Kidney (tissue), 14 donors: ENCODE results near the gene CEP112. TPM values are rescaled to one million over a fixed set of nuclear protein-coding genes. Genes with fewer than 3 reads are reported as not detected.

ENCODE experiments used
- DNase-seq, 5 donors: peaks; one replicate each; pipeline ENCODE4 v3.0.0-alpha.2; 2013 to 2020
- FAIRE-seq: peaks from 2 replicates; lab custom pipeline; 2012; peaks lifted over from hg19 to GRCh38; lab: Jason Lieb, UNC
- H3K27ac ChIP-seq, 2 donors: one replicate each; pipeline ENCODE4 v1.7.0; 2013; ENCODE audit warnings: low read depth in 2 of 2, low read length in 2 of 2, inconsistent platforms in 1 of 2
- H3K27me3 ChIP-seq: one replicate; pipeline ENCODE4 v1.7.1; 2013; ENCODE audit warnings: low read length, inconsistent platforms; ENCODE audit not compliant: control insufficient read depth, insufficient read depth
- H3K36me3 ChIP-seq, 3 donors: one replicate each; pipeline versions ENCODE4 v1.7.0 to v1.7.1; 2013; ENCODE audit warnings: low read length in 3 of 3, control low read depth in 1 of 3, inconsistent platforms in 1 of 3; ENCODE audit not compliant: insufficient read depth in 3 of 3, control insufficient read depth in 2 of 3
- H3K4me1 ChIP-seq, 3 donors: one replicate each; pipeline versions ENCODE4 v1.7.0 to v1.7.1; 2013; ENCODE audit warnings: low read length in 3 of 3, inconsistent platforms in 1 of 3, low read depth in 1 of 3; ENCODE audit not compliant: control insufficient read depth in 2 of 3, insufficient read depth in 2 of 3
- H3K4me3 ChIP-seq, 3 donors: one replicate each; pipeline versions ENCODE4 v1.7.0 to v1.8.1; 2013; ENCODE audit warnings: low read length in 3 of 3, control low read depth in 1 of 3, inconsistent platforms in 1 of 3
- H3K9ac ChIP-seq, 3 donors: one replicate each; pipeline versions ENCODE4 v1.7.0 to v1.7.1; 2013; ENCODE audit warnings: low read length in 3 of 3, control low read depth in 1 of 3, inconsistent platforms in 1 of 3
- H3K9me3 ChIP-seq, 3 donors: one replicate each; pipeline versions ENCODE4 v1.7.0 to v1.7.1; 2013; ENCODE audit warnings: low read length in 3 of 3, control low read depth in 1 of 3, inconsistent platforms in 1 of 3; ENCODE audit not compliant: control insufficient read depth in 2 of 3, insufficient read depth in 1 of 3
- intact Hi-C: fragments of 100-400 bp; cut with DNase I; formaldehyde crosslinking; loops from one replicate; pipeline ENCODE4 v1.11.1; 2022
- polyA plus RNA-seq: library from polyadenylated mRNA; stranded (reverse); fragments of 350-450 nt; fragmentation: Illumina TruSeq; extraction: RNeasy Lipid Tissue Mini Kit (QIAGEN cat#74804); gene quantifications from one replicate; pipeline ENCODE4 v1.2.3, GENCODE V29; 2014; ENCODE audit warnings: low read depth, low replicate concordance; ENCODE audit not compliant: insufficient read depth
- total RNA-seq: library from RNA; stranded (reverse); fragmentation: NEBNext Ultra II Directional; extraction: Animal tissue kit (Norgen Biotek cat#: 25700); gene quantifications from one replicate; pipeline ENCODE4 v1.2.1, GENCODE V29; 2021
- TF ChIP-seq, protein P1 (sequence below): IDR thresholded peaks from 3 replicates; pipeline ENCODE4 v1.5.1; 2012; ENCODE audit warnings: mild to moderate bottlenecking, moderate library complexity, borderline replicate concordance; ENCODE audit not compliant: insufficient read depth; ENCODE audit errors: extremely low read depth
- donor health status: control.
- donor health status: control.
- donor health status: control.
- donor health status: control.
- donor health status: control.
- donor health status: DM: yes; HTN: yes; CAD: no.
- donor health status: Normal renal cell carcinoma (clear cell type).

The CEP112 gene
- total and polyA plus RNA-seq, 2 donors from 2014 or later, result 17.0 to 27.4 TPM

DNA sequence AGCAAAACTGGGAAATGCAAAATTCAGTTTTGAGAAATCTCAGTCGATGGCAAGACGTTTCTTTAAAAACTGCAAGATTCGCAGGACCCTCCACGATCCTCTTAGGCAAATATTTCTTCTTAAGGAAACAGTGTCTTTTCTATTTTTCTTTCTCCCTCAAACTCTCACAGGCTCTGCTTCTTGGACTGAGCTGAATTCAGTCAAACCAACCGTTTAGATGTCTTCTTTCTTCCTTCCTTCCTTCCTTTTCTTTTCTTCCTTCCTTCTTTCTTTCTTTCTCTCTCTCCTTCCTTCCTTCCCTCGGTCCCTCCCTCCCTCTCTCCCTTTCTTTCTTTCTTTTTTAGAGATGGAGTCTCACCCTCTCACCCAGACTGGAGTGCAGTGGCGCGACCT lies 563.3 kb downstream of the CEP112 start:
- H3K4me1 ChIP-seq, result no peaks in the 10 kb centered on the region
- no peaks in the 10 kb centered on the region for H3K36me3 ChIP-seq
- DNase-seq (no peak), FAIRE-seq (no peak)
- no peaks in the 10 kb centered on the region for H3K9me3 ChIP-seq
- TF ChIP-seq, protein P1, sequence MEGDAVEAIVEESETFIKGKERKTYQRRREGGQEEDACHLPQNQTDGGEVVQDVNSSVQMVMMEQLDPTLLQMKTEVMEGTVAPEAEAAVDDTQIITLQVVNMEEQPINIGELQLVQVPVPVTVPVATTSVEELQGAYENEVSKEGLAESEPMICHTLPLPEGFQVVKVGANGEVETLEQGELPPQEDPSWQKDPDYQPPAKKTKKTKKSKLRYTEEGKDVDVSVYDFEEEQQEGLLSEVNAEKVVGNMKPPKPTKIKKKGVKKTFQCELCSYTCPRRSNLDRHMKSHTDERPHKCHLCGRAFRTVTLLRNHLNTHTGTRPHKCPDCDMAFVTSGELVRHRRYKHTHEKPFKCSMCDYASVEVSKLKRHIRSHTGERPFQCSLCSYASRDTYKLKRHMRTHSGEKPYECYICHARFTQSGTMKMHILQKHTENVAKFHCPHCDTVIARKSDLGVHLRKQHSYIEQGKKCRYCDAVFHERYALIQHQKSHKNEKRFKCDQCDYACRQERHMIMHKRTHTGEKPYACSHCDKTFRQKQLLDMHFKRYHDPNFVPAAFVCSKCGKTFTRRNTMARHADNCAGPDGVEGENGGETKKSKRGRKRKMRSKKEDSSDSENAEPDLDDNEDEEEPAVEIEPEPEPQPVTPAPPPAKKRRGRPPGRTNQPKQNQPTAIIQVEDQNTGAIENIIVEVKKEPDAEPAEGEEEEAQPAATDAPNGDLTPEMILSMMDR, result no peak
- peak overlapping the region in 1 of 3 donors; percentile 26 for H3K4me3 ChIP-seq
- no peak overlapping the region for H3K9ac ChIP-seq
- intact Hi-C loops, result no loop called here
- no peaks in the 10 kb centered on the region for H3K27me3 ChIP-seq
- H3K27ac ChIP-seq, result no peak overlapping the region

DNA sequence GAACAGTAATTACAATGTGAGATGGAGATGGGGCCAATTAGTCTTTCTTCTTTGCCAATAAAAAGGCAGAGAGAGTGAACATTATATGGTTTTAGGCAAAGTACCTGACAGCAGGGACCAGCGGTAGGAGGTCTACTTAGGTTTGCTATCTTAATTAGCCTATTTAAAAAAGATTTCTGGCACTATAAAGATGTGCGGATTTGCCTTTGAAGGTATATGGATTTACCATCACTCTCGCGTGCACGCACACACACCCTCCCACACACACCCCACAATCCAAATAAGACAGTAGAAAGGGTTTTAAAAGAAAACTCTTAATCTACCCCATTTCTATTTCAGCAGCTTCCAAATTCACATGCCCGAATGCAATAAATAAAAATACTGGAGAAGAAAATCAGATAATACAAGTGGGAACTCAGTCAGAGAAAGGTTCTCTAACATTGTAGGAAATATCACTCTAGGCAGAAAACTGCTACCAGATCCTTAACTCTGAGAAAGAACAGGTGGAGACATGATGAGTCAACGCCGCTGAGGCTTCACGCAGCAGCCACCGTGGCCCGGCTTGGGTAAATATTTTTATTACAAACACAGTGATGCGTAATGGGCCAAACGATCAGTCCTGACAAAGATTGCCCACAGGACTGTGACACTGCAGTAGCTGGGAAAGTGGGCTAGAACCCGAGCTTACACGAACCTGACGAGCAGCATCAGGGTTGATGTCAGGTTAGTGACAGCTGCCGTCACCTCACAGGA lies 563.9 kb downstream of the CEP112 start:
- Histone ChIP-seq H3K27ac (no peak overlapping the region), H3K4me3 (peak overlapping the region in 1 of 3 donors; percentile 26), H3K36me3 (no peaks in the 10 kb centered on the region), H3K27me3 (no peaks in the 10 kb centered on the region), H3K9me3 (no peaks in the 10 kb centered on the region), H3K9ac (no peak overlapping the region), H3K4me1 (no peaks in the 10 kb centered on the region)
- intact Hi-C loops, result no loop called here
- DNase-seq (peak in 4 of 5 donors; percentile 61 to 84 (median 78)), FAIRE-seq (no peak)
- TF ChIP-seq, protein P1, result no peak

DNA sequence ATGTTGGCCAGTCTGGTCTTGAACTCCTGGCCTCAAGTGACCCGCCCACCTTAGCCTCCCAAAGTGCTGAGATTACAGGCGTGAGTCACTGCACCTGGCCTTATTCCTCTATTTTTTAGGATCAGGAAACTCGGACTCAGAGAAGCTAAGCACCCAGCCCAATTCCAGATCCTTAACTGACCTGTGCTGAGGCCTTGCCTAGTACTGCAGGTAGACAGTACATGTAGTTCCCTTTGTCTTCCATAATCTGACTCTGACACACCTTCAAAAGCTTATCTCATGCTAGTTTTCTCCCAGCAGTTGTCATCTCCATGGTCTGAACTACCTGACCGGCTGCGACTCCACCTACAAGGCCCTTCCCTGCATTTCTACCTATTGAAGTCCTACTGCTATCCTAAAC lies 564.8 kb downstream of the CEP112 start:
- H3K27ac ChIP-seq, result no peak overlapping the region
- TF ChIP-seq, protein P1, result no peak

More for the DNA sequence above, 564.8 kb downstream of the CEP112 start:
- FAIRE-seq (no peak), DNase-seq (no peak)
- no peaks in the 10 kb centered on the region for H3K36me3 ChIP-seq
- H3K9ac ChIP-seq, result no peak overlapping the region
- no peaks in the 10 kb centered on the region for H3K27me3 ChIP-seq
- H3K9me3 ChIP-seq, result no peaks in the 10 kb centered on the region
- intact Hi-C loops, result no loop called here
- H3K4me1 ChIP-seq, result no peaks in the 10 kb centered on the region
- no peak overlapping the region for H3K4me3 ChIP-seq
